Measurements from ENCODE around the gene CD5L. TPM values are rescaled to one million over a fixed set of nuclear protein-coding genes. Genes with fewer than 3 reads are reported as not detected.

CD5L gene
- total and polyA plus RNA-seq, 2 donors from 2014 or later: 0.19 TPM; not detected in 1

DNA sequence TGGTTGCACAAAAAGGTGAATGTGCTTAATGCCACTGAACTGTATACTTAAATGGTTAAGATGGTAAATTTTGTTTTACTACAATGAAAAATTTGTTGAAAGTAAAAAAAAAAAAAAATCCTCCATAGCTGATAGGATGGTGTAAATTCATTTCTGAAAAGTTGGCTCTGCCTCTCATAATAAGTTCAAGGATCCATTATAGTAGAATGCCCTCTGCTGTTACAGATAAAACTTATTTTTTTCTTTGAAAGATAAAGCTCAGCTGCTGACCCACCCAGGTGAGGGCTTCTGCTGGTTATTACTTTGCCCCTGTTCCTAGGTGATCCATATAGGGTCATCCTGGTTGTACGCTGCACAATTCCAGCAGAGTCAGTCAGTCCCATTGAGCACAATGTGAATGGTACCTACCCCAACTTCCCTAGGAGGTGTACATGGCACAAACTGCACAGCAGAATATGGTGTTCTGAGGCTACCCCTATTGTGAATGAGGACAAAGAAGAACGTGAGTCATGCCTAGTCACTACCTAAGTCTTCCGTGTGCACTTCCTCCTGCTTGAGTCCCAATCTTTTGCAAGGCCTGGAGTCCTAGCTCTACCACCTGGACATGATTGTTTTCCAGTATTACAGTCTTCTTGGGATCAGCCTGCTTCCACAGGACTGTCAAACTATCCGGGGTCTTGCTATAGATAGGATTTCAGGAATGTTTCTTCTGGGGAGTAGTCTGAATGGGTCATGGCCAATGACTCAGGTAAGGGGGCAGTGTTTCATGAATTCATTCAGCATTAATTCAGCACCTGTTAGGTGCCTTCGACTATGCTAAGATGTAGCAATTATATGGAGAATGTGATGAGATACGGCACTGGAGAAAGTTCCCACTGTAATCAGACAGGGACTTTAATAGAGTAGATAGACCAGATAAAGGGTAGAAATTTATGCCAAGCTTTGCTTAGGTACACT is 20.8 kb upstream of the CD5L start:
- intact Hi-C loops (cut with DNase I): no loop called here
- Histone ChIP-seq H3K36me3 (ENCODE audit: control insufficient read depth in 2 of 3, insufficient read depth in 3 of 3, low read length in 3 of 3) (no peaks in the 10 kb centered on the region), H3K27ac (ENCODE audit: low read depth in 2 of 2, low read length in 2 of 2) (no peak overlapping the region), H3K9ac (ENCODE audit: low read length in 3 of 3) (no peak overlapping the region), H3K4me1 (ENCODE audit: control insufficient read depth in 2 of 3, insufficient read depth in 2 of 3, low read depth in 1 of 3, low read length in 3 of 3) (no peaks in the 10 kb centered on the region), H3K4me3 (ENCODE audit: low read length in 3 of 3) (no peak overlapping the region), H3K9me3 (ENCODE audit: control insufficient read depth in 2 of 3, insufficient read depth in 1 of 3, low read length in 3 of 3) (peaks cover 0 to 3% (median 0%) of the 10 kb centered on the region in 3 donors), H3K27me3 (ENCODE audit: control insufficient read depth, insufficient read depth, low read length) (no peaks in the 10 kb centered on the region)
- DNase-seq (no peak), FAIRE-seq (no peak)
- TF ChIP-seq, protein P1, sequence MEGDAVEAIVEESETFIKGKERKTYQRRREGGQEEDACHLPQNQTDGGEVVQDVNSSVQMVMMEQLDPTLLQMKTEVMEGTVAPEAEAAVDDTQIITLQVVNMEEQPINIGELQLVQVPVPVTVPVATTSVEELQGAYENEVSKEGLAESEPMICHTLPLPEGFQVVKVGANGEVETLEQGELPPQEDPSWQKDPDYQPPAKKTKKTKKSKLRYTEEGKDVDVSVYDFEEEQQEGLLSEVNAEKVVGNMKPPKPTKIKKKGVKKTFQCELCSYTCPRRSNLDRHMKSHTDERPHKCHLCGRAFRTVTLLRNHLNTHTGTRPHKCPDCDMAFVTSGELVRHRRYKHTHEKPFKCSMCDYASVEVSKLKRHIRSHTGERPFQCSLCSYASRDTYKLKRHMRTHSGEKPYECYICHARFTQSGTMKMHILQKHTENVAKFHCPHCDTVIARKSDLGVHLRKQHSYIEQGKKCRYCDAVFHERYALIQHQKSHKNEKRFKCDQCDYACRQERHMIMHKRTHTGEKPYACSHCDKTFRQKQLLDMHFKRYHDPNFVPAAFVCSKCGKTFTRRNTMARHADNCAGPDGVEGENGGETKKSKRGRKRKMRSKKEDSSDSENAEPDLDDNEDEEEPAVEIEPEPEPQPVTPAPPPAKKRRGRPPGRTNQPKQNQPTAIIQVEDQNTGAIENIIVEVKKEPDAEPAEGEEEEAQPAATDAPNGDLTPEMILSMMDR (IDR thresholded peaks at IDR 0.05; ENCODE audit: borderline replicate concordance, extremely low read depth, insufficient read depth): no peak

DNA sequence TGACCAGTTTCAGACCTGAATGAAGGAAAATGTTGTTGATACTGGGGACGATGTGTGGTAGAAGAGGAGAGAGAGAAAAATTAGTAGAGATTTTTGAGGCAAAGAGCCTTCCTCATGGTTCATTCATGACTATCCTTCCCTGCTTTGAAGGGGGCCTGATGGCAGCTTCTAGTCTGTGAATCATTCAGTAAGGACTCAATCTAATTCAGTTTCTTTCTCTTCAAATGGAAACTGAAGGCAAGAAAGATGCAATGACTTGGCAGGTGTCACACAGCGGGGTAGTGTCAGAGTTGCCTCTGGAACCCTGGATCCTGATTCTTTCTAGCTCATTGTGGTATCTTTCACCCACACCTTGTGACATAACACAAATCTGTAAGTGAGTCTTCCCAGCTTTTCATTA is 14.9 kb upstream of the CD5L start:
- Histone ChIP-seq H3K9me3 (ENCODE audit: control insufficient read depth in 2 of 3, insufficient read depth in 1 of 3, low read length in 3 of 3) (peaks cover 0 to 3% (median 0%) of the 10 kb centered on the region in 3 donors), H3K4me1 (ENCODE audit: control insufficient read depth in 2 of 3, insufficient read depth in 2 of 3, low read depth in 1 of 3, low read length in 3 of 3) (no peaks in the 10 kb centered on the region), H3K4me3 (ENCODE audit: low read length in 3 of 3) (no peak overlapping the region), H3K27ac (ENCODE audit: low read depth in 2 of 2, low read length in 2 of 2) (no peak overlapping the region), H3K9ac (ENCODE audit: low read length in 3 of 3) (no peak overlapping the region), H3K36me3 (ENCODE audit: control insufficient read depth in 2 of 3, insufficient read depth in 3 of 3, low read length in 3 of 3) (no peaks in the 10 kb centered on the region), H3K27me3 (ENCODE audit: control insufficient read depth, insufficient read depth, low read length) (no peaks in the 10 kb centered on the region)
- no peak for FAIRE-seq
- TF ChIP-seq, protein P1 (IDR thresholded peaks at IDR 0.05; ENCODE audit: borderline replicate concordance, extremely low read depth, insufficient read depth): no peak
- DNase-seq: no peak
- intact Hi-C loops (cut with DNase I): no loop called here

DNA sequence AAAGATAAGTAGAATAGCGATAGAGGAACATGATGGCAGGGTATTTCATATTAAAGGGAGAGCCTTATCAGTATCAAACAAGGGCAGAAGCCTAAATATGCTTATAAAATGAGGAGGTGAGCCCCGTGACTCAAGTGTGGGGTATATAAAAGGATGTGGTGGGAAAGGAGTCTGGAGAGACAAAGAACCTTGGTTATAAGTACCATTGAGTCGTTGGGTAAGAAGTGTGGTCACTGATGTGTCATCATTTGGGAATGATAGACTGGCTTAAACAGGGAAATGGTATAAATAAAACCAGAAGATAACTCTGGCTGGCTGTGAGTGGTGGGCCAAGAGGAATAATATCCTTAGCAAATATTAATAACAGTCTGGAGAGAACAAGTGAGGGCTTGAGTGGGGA is 10.9 kb upstream of the CD5L start:
- no peaks in the 10 kb centered on the region for H3K4me1 ChIP-seq (ENCODE audit: control insufficient read depth in 2 of 3, insufficient read depth in 2 of 3, low read depth in 1 of 3, low read length in 3 of 3)
- no peak overlapping the region for H3K27ac ChIP-seq (ENCODE audit: low read depth in 2 of 2, low read length in 2 of 2)
- intact Hi-C loops (cut with DNase I): no loop called here
- no peaks in the 10 kb centered on the region for H3K9me3 ChIP-seq (ENCODE audit: control insufficient read depth in 2 of 3, insufficient read depth in 1 of 3, low read length in 3 of 3)
- no peaks in the 10 kb centered on the region for H3K27me3 ChIP-seq (ENCODE audit: control insufficient read depth, insufficient read depth, low read length)
- DNase-seq (no peak), FAIRE-seq (no peak)
- no peak overlapping the region for H3K4me3 ChIP-seq (ENCODE audit: low read length in 3 of 3)
- no peaks in the 10 kb centered on the region for H3K36me3 ChIP-seq (ENCODE audit: control insufficient read depth in 2 of 3, insufficient read depth in 3 of 3, low read length in 3 of 3)
- no peak overlapping the region for H3K9ac ChIP-seq (ENCODE audit: low read length in 3 of 3)
- TF ChIP-seq, protein P1 (IDR thresholded peaks at IDR 0.05; ENCODE audit: borderline replicate concordance, extremely low read depth, insufficient read depth): no peak
